K562 (cell line): Measurements from ENCODE around the gene NUAK2. TPM values are rescaled to one million over a fixed set of nuclear protein-coding genes. Genes with fewer than 3 reads are reported as not detected.
A peak's percentile ranks its signal among the peaks of the same experiment; 100 is the strongest.

Source experiments
- ATAC-seq: fragments of 200-7000 bp; cut with Tn5 transposase; 3 replicates; pipeline ENCODE4 v1.9.1; 2020; ENCODE audit warnings: moderate library complexity
- BruUV-seq: library from RNA; stranded (reverse); fragments of 400-500 nt; replicated peaks from 2 replicates; lab custom pipeline; 2021; lab: Mats Ljungman, UMichigan
- CTCF ChIA-PET: fragments of 300-600 bp; formaldehyde crosslinking; extraction: SDS; loops from one replicate; lab custom pipeline; 2021; ENCODE audit warnings: low intra/inter-chr PET ratio; lab: Yijun Ruan, JAX
- POLR2A ChIA-PET: fragments of 300-600, 350-650 bp; sonication (Branson Sonifier 250); formaldehyde crosslinking; extraction: SDS; loops from one replicate; lab custom pipeline; 2021; ENCODE audit warnings: antibody characterized with exemption, inconsistent platforms; lab: Yijun Ruan, JAX
- DNase-seq, 4 experiments: peaks; one replicate each; pipeline versions ENCODE4 v3.0.0 to v3.0.0-alpha.2; 2011 to 2018; ENCODE audit warnings: low spot score in 3 of 4, mixed read lengths in 3 of 4; ENCODE audit errors: extremely low read depth in 1 of 4
- FAIRE-seq: peaks from 2 replicates; lab custom pipeline; 2011; peaks lifted over from hg19 to GRCh38; lab: Jason Lieb, UNC
- H2AFZ ChIP-seq: 2 replicates; pipeline ENCODE4 v1.6.0; 2011; ENCODE audit warnings: low read depth, low read length, control low read depth, inconsistent platforms
- H3K27ac ChIP-seq: fragments of 200-600 bp; 3 replicates; pipeline ENCODE4 v1.8.0; 2011; ENCODE audit warnings: low read depth, mild to moderate bottlenecking, control low read depth, inconsistent platforms, low read length, moderate library complexity, mixed read lengths; ENCODE audit errors: extremely low read depth
- H3K27me3 ChIP-seq, 2 experiments: fragments of 300-600 bp in 1 of 2; 2 replicates in 1 of 2; 3 replicates in 1 of 2; pipeline versions ENCODE4 v1.6.0 to v1.8.0; 2011; ENCODE audit warnings: inconsistent platforms in 2 of 2, low read length in 2 of 2, mild to moderate bottlenecking in 1 of 2, mixed read lengths in 1 of 2, moderate library complexity in 1 of 2; ENCODE audit not compliant: control insufficient read depth in 2 of 2, insufficient read depth in 2 of 2
- H3K36me3 ChIP-seq: fragments of 300-600 bp; 3 replicates; pipeline ENCODE4 v1.8.0; 2011; ENCODE audit warnings: mild to moderate bottlenecking, low read length, inconsistent platforms; ENCODE audit not compliant: control insufficient read depth, insufficient read depth
- H3K4me1 ChIP-seq, 2 experiments: fragments of 200-600 bp in 1 of 2; replicated peaks in 1 of 2; 2 replicates in 1 of 2; 3 replicates in 1 of 2; pipeline versions ENCODE4 v1.5.1 to v1.8.0; 2011; ENCODE audit warnings: inconsistent platforms in 2 of 2, low read length in 2 of 2, mild to moderate bottlenecking in 1 of 2, mixed read lengths in 1 of 2, moderate library complexity in 1 of 2; ENCODE audit not compliant: control insufficient read depth in 2 of 2, insufficient read depth in 2 of 2
- H3K4me2 ChIP-seq: 2 replicates; pipeline ENCODE4 v1.6.1; 2011; ENCODE audit warnings: low read length, control low read depth, inconsistent platforms, mixed read lengths; ENCODE audit not compliant: insufficient read depth
- H3K4me3 ChIP-seq: fragments of 200-600 bp; sonication (generic), shearing (Covaris generic); 2 replicates; pipeline ENCODE4 v1.5.1; 2016; ENCODE audit warnings: control low read depth, inconsistent platforms
- H3K79me2 ChIP-seq: fragments of 200-600 bp; 3 replicates; pipeline ENCODE4 v1.8.0; 2011; ENCODE audit warnings: low read length, inconsistent platforms; ENCODE audit not compliant: control insufficient read depth, insufficient read depth
- H3K9ac ChIP-seq, 2 experiments: 2 replicates each; pipeline versions ENCODE4 v1.6.0 to v1.6.1; 2011; ENCODE audit warnings: low read depth in 2 of 2, low read length in 2 of 2, control low read depth in 1 of 2, inconsistent platforms in 1 of 2, mild to moderate bottlenecking in 1 of 2, mixed read lengths in 1 of 2; ENCODE audit not compliant: insufficient read depth in 1 of 2
- H3K9me1 ChIP-seq: one replicate; pipeline ENCODE4 v1.6.0; 2011; ENCODE audit warnings: inconsistent platforms, mild to moderate bottlenecking, low read length, moderate library complexity; ENCODE audit not compliant: control insufficient read depth, insufficient read depth
- H3K9me3 ChIP-seq: replicated peaks from 2 replicates; pipeline ENCODE4 v1.5.1; 2011; ENCODE audit warnings: low read depth, low read length, inconsistent platforms; ENCODE audit not compliant: control insufficient read depth, insufficient read depth
- H4K20me1 ChIP-seq: replicated peaks from 2 replicates; pipeline ENCODE4 v1.6.1; 2011; ENCODE audit warnings: low read length, inconsistent platforms, mixed read lengths; ENCODE audit not compliant: control insufficient read depth, insufficient read depth
- NR2F6 ChIP-seq: fragments of 450-650 bp; formaldehyde crosslinking; IDR thresholded peaks from 2 replicates; pipeline ENCODE4 v1.4.0; 2020; ENCODE audit warnings: mild to moderate bottlenecking
- POLR2AphosphoS2 ChIP-seq: IDR thresholded peaks from 2 replicates; pipeline ENCODE4 v1.6.1; 2012; ENCODE audit warnings: low read length, improper control_type of control experiment
- WGBS: fragments of 100-300 bp; shearing (Covaris generic); methylation state at CpG from one replicate; pipeline ENCODE4 v1.1.6; 2016; ENCODE audit warnings: low coverage, mixed read lengths; ENCODE audit not compliant: insufficient coverage; ENCODE audit errors: missing lambda C conversion rate; 5-methylcytosine and 5-hydroxymethylcytosine counted together
- in situ Hi-C: fragments of 300-500 bp; cut with MboI; formaldehyde crosslinking; loops from 4 replicates; pipeline ENCODE4 v1.15.0; 2018; ENCODE audit warnings: inconsistent platforms, mixed read lengths
- intact Hi-C: fragments of 100-400 bp; cut with micrococcal nuclease; formaldehyde crosslinking; loops from 2 replicates; pipeline ENCODE4 v1.14.2; 2022
- polyA plus RNA-seq, 8 experiments: library from polyadenylated mRNA; depleted of rRNA in 4 of 8; stranded (reverse) in 5 of 8; unstranded in 3 of 8; fragments of >200 nt; fragmentation: Nextera tagmentation in 2 of 8; fragmentation: Illumina TruSeq in 1 of 8; extraction: Ambion mirVana in 2 of 8; extraction: Trizol in 1 of 8; gene quantifications; 2 replicates each; pipeline versions ENCODE4 v1.2.1 to v1.2.3, GENCODE V29; 2011 to 2014; ENCODE audit warnings: inconsistent platforms in 1 of 8, missing spikeins in 1 of 8
- total RNA-seq, 7 experiments: library from RNA; depleted of rRNA in 6 of 7; stranded (reverse); fragments of >200 nt in 6 of 7; fragmentation: Illumina TruSeq in 2 of 7; extraction: Trizol in 2 of 7; gene quantifications; 2 replicates each; pipeline versions ENCODE4 v1.2.1 to v1.2.3, GENCODE V29; 2011 to 2021; ENCODE audit warnings: low replicate concordance in 1 of 7
- TF ChIP-seq, protein P1 (sequence below): sonication (generic); formaldehyde crosslinking; IDR thresholded peaks from 2 replicates; pipeline ENCODE4 v1.4.0; 2020; ENCODE audit warnings: mild to moderate bottlenecking, missing genetic modification reagents
- TF ChIP-seq, protein P2 (sequence below): sonication (generic); formaldehyde crosslinking; IDR thresholded peaks from 2 replicates; pipeline ENCODE4 v1.8.0; 2022; ENCODE audit warnings: missing genetic modification reagents, mild to moderate bottlenecking, moderate library complexity, borderline replicate concordance

The NUAK2 gene
- total and polyA plus RNA-seq, 9 of the 15 experiments (the other 6 are each of a cell fraction or from before 2014, with no cell fraction given) = 0.04 to 0.44 (median 0.14) TPM

DNA sequence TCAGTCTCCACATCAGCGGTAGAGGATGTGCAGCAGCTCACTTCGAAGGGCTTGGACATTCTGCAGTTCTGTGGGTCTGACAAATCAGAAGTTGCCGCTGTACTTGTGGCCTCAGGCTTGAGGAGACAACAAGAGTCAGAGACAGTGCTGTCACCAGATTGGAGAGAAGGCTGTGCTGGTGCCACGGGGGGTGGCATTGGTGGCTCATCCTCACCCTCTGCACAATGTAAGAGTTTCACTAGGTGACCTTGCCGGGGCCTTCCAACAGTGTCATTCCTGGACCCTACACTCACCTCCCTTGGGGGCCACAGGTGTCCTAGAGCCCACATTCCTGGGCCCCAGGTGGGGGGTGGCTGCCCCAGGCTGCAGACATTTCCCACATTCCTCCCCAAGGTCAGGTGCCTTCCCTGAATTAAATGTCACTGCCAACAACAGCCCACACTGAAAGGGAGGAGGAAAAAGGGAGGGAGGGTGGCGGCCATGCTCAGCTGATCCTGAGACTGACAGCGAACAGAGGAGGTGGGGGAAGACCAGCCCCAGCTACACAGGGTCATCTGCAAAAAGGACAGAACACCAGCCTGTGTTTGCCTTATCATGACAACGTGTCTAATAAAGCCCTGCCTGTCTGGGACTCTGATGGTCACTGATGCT, 47.4 kb downstream of the NUAK2 start:
- peaks cover 6 to 23% of the 10 kb centered on the region in 2 experiments for H3K4me1 ChIP-seq
- in situ Hi-C loops (no loop called here), intact Hi-C loops (no loop called here)
- WGBS = 27% methylated on average over 8 of the region's 8 CpGs
- peaks cover 2 to 16% of the 10 kb centered on the region in 2 experiments; a peak in 4 of 5 replicates for H3K27me3 ChIP-seq
- TF ChIP-seq POLR2AphosphoS2 (no peak), NR2F6 (CRISPR knock-in tag) (no peak)
- TF ChIP-seq, protein P1, sequence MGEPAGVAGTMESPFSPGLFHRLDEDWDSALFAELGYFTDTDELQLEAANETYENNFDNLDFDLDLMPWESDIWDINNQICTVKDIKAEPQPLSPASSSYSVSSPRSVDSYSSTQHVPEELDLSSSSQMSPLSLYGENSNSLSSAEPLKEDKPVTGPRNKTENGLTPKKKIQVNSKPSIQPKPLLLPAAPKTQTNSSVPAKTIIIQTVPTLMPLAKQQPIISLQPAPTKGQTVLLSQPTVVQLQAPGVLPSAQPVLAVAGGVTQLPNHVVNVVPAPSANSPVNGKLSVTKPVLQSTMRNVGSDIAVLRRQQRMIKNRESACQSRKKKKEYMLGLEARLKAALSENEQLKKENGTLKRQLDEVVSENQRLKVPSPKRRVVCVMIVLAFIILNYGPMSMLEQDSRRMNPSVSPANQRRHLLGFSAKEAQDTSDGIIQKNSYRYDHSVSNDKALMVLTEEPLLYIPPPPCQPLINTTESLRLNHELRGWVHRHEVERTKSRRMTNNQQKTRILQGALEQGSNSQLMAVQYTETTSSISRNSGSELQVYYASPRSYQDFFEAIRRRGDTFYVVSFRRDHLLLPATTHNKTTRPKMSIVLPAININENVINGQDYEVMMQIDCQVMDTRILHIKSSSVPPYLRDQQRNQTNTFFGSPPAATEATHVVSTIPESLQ (CRISPR knock-in tag) = no peak
- TF ChIP-seq, protein P2, sequence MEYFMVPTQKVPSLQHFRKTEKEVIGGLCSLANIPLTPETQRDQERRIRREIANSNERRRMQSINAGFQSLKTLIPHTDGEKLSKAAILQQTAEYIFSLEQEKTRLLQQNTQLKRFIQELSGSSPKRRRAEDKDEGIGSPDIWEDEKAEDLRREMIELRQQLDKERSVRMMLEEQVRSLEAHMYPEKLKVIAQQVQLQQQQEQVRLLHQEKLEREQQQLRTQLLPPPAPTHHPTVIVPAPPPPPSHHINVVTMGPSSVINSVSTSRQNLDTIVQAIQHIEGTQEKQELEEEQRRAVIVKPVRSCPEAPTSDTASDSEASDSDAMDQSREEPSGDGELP (CRISPR knock-in tag) = peak; percentile 49; the same call in 1 of the 2 replicates
- no peaks in the 10 kb centered on the region for H4K20me1 ChIP-seq
- ChIA-PET CTCF (interaction anchor here (2.4 to 6.6 kb wide), 2 partner anchors 50 to 250 kb away, joined by 10 to 144 read pairs; partner anchors contain the start of gene NUAK2), POLR2A (interaction anchor here (0.6 to 2.7 kb wide), 10 partner anchors 12 to 408 kb away, joined by 3 to 15 read pairs (median 3); partner anchors contain the start of gene NUAK2)
- H3K9me3 ChIP-seq = no peaks in the 10 kb centered on the region
- H3K4me3 ChIP-seq = no peak overlapping the region
- H2AFZ ChIP-seq = no peak overlapping the region
- H3K4me2 ChIP-seq = no peak overlapping the region
- no peak overlapping the region for H3K27ac ChIP-seq
- H3K9me1 ChIP-seq = no peaks in the 10 kb centered on the region
- ATAC-seq (no peak), FAIRE-seq (no peak), DNase-seq (no peak)
- BruUV-seq = no TSS peak
- H3K9ac ChIP-seq = 0 out of 4 replicates have a peak overlapping the region, but pooled peaks of 1 of the 2 experiments have one; percentile 8
- no peaks in the 10 kb centered on the region for H3K79me2 ChIP-seq
- H3K36me3 ChIP-seq = no peaks in the 10 kb centered on the region
